Thyroid gland (tissue), 4 donors: ENCODE measurements around the gene C11orf58. TPM values are rescaled to one million over a fixed set of nuclear protein-coding genes. Genes with fewer than 3 reads are reported as not detected.

Experiments
- DNase-seq, 2 donors: peaks; one replicate each; pipeline ENCODE4 v3.0.0-alpha.2; 2019
- H3K27ac ChIP-seq, 3 donors: fragments of 200-600 bp; sonication (generic); 1 replicate in 2 of 3; 2 replicates in 1 of 3; pipeline ENCODE4 v1.5.1; 2016 to 2019; ENCODE audit warnings: mild to moderate bottlenecking in 1 of 3, moderate library complexity in 1 of 3
- H3K27me3 ChIP-seq: fragments of 200-600 bp; sonication (generic); one replicate; pipeline ENCODE4 v1.5.1; 2019
- H3K36me3 ChIP-seq, 2 donors: fragments of 200-600 bp; sonication (generic); one replicate each; pipeline ENCODE4 v1.5.1; 2016 to 2019
- H3K4me1 ChIP-seq, 2 donors: fragments of 200-600 bp; sonication (generic); one replicate each; pipeline ENCODE4 v1.5.1; 2017 to 2019
- H3K4me3 ChIP-seq, 3 donors: fragments of 200-600 bp; sonication (generic); replicated peaks in 1 of 3; 1 replicate in 2 of 3; 2 replicates in 1 of 3; pipeline ENCODE4 v1.5.1; 2016; ENCODE audit warnings: mild to moderate bottlenecking in 1 of 3
- H3K9me3 ChIP-seq: fragments of 200-600 bp; sonication (generic); one replicate; pipeline ENCODE4 v1.5.1; 2017
- CTCF ChIP-seq, 6 experiments: fragments of 200-600 bp in 3 of 6; fragments of 450-650 bp in 3 of 6; sonication (generic) in 3 of 6; IDR thresholded peaks; one replicate each; pipeline ENCODE4 v1.5.1; 2016 to 2019; ENCODE audit warnings: antibody characterized with exemption in 6 of 6, mild to moderate bottlenecking in 2 of 6, inconsistent platforms in 1 of 6, moderate library complexity in 1 of 6
- POLR2A ChIP-seq, 2 donors: fragments of 450-650 bp; IDR thresholded peaks; one replicate each; pipeline ENCODE4 v1.6.1; 2017; ENCODE audit warnings: antibody characterized with exemption in 2 of 2, mild to moderate bottlenecking in 2 of 2, moderate library complexity in 1 of 2
- WGBS, 2 donors: methylation state at CpG; one replicate each; pipeline ENCODE4 v1.1.5; 2017; 5-methylcytosine and 5-hydroxymethylcytosine counted together
- intact Hi-C: fragments of 100-400 bp; cut with DNase I; formaldehyde crosslinking; loops from one replicate; pipeline ENCODE4 v1.15.1; 2023
- total RNA-seq, 4 donors: library from RNA; depleted of rRNA; stranded (reverse); fragments of >200 nt; gene quantifications; one replicate each; pipeline ENCODE4 v1.2.3, GENCODE V29; 2016

The C11orf58 gene
- total RNA-seq, 4 donors from 2014 or later = 190 to 280 (median 195) TPM

GRCh38 chr11:16777613-16777975, 39.1 kb downstream of the C11orf58 start:
- H3K4me1 ChIP-seq = peaks cover 11 to 14% of the 10 kb centered on the region in 2 donors
- no peaks in the 10 kb centered on the region for H3K27me3 ChIP-seq
- no peak for TF ChIP-seq CTCF (IDR thresholded peaks at IDR 0.05)
- no peak for TF ChIP-seq POLR2A (IDR thresholded peaks at IDR 0.05)
- H3K27ac ChIP-seq = no peak overlapping the region
- no peak for DNase-seq
- H3K9me3 ChIP-seq = no peaks in the 10 kb centered on the region
- H3K4me3 ChIP-seq = no peak overlapping the region
- 91 to 100% methylated on average over 2 to 3 of the region's 3 CpGs for WGBS, 2 donors
- no peaks in the 10 kb centered on the region for H3K36me3 ChIP-seq
- intact Hi-C loops = no loop called here

GRCh38 chr11:16778286-16778685, 39.8 kb downstream of the C11orf58 start:
- Histone ChIP-seq H3K4me1 (peaks cover 12 to 16% of the 10 kb centered on the region in 2 donors), H3K27me3 (no peaks in the 10 kb centered on the region), H3K27ac (no peak overlapping the region), H3K4me3 (no peak overlapping the region), H3K9me3 (no peaks in the 10 kb centered on the region), H3K36me3 (no peaks in the 10 kb centered on the region)
- intact Hi-C loops = no loop called here
- 81 to 93% methylated on average over 6 of the region's 6 CpGs for WGBS, 2 donors
- DNase-seq = no peak
- TF ChIP-seq POLR2A (IDR thresholded peaks at IDR 0.05) (no peak), CTCF (IDR thresholded peaks at IDR 0.05) (no peak)

- TF ChIP-seq POLR2A (IDR thresholded peaks at IDR 0.05) (no peak), CTCF (IDR thresholded peaks at IDR 0.05) (no peak)
- Histone ChIP-seq H3K36me3 (no peaks in the 10 kb centered on the region), H3K27me3 (no peaks in the 10 kb centered on the region), H3K4me1 (peaks cover 12 to 16% of the 10 kb centered on the region in 2 donors), H3K4me3 (no peak overlapping the region), H3K27ac (no peak overlapping the region), H3K9me3 (no peaks in the 10 kb centered on the region)
- no peak for DNase-seq
- 91 to 96% methylated on average over 4 to 8 of the region's 8 CpGs for WGBS, 2 donors
- intact Hi-C loops = no loop called here
Observed at GRCh38 chr11:16778876-16779275, 40.4 kb downstream of the C11orf58 start.

GRCh38 chr11:16779436-16779835, 41.0 kb downstream of the C11orf58 start:
- H3K4me1 ChIP-seq = peaks cover 12 to 16% of the 10 kb centered on the region in 2 donors
- WGBS, 2 donors = 79 to 85% methylated on average over 8 of the region's 8 CpGs
- H3K27me3 ChIP-seq = no peaks in the 10 kb centered on the region
- H3K9me3 ChIP-seq = no peaks in the 10 kb centered on the region
- no peak overlapping the region for H3K4me3 ChIP-seq
- TF ChIP-seq POLR2A (IDR thresholded peaks at IDR 0.05) = no peak
- TF ChIP-seq CTCF (IDR thresholded peaks at IDR 0.05) = no peak
- no peak overlapping the region for H3K27ac ChIP-seq
- no peak for DNase-seq
- no peaks in the 10 kb centered on the region for H3K36me3 ChIP-seq
- intact Hi-C loops = no loop called here

- peak in 1 of 2 donors; percentile 13 for DNase-seq
- Histone ChIP-seq H3K27me3 (no peaks in the 10 kb centered on the region), H3K4me3 (no peak overlapping the region), H3K9me3 (no peaks in the 10 kb centered on the region), H3K27ac (no peak overlapping the region), H3K36me3 (no peaks in the 10 kb centered on the region), H3K4me1 (peaks cover 12 to 17% of the 10 kb centered on the region in 2 donors)
- no peak for TF ChIP-seq CTCF (IDR thresholded peaks at IDR 0.05)
- no peak for TF ChIP-seq POLR2A (IDR thresholded peaks at IDR 0.05)
- intact Hi-C loops = loop anchor here (5.0 to 10.0 kb wide), 2 partner anchors 155 to 287 kb away; no protein-coding TSS in a partner anchor
- 88 to 96% methylated on average over 2 of the region's 2 CpGs for WGBS, 2 donors
Observed at GRCh38 chr11:16780146-16780545, 41.7 kb downstream of the C11orf58 start.
